DMS114 treated with DMSO at 0.1 percent for 48 hours (cell line): ENCODE data around the gene GPER1.

ENCODE experiments used
- DNase-seq: peaks from one replicate; lab custom pipeline; 2025; ENCODE audit not compliant: unreplicated experiment; lab: John Stamatoyannopoulos, UW

The GPER1 gene

DNA sequence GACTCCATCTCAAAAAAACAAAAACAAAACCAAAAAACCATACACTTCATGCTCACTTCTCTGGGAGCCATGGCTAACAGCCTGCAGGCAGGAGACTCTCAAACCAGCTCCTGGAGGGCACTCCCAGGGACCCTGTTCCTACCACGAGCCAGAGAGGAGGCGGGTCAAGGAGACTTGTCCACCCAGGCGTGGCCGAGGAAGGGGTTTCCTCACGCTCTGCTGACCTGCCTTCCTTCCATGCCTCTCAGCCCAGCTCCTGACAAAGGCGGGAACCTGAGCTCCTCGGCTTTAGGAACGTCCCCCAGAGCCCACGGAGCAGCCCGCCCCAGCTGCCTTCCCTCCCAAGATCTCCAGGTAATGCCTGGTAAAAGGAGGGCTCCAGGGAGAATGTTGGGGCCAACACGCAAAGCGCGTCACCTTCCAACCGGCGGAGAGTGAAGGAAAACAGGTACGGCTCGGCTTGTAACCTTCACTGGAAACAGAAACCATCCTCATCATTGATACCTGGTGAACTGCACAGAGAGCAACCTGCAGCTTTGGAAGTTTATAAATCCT lies 34.0 kb upstream of the GPER1 start:
- DNase-seq, result no peak

- DNase-seq, result no peak
Observed at GRCh38 chr7:1054438-1054837, 33.5 kb upstream of the GPER1 start.

GRCh38 chr7:1054861-1055450 lies 33.0 kb upstream of the GPER1 start:
- no peak for DNase-seq

DNA sequence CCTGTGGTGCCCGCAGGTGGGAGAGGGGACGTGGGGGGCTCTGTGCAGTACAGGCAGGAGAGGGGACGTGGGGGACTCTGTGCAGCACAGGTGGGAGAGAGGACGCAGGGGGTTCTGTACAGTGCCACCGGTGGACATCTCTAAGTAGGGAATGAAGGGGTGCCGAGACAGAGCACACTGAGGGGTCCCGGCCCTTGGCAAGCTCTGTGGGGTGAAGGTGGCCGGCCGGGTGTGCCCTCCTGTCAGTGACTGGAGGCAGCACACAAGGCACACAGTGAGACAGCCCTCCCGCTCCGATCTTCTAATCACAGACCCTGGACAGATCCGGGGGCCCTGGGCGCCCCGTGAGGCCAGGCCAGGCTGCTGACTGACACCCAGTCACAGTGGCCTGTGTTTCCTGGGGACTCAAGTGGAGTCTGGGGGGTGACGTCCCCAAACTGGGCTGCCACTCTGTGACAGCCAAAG lies 32.4 kb upstream of the GPER1 start:
- DNase-seq, result no peak

DNA sequence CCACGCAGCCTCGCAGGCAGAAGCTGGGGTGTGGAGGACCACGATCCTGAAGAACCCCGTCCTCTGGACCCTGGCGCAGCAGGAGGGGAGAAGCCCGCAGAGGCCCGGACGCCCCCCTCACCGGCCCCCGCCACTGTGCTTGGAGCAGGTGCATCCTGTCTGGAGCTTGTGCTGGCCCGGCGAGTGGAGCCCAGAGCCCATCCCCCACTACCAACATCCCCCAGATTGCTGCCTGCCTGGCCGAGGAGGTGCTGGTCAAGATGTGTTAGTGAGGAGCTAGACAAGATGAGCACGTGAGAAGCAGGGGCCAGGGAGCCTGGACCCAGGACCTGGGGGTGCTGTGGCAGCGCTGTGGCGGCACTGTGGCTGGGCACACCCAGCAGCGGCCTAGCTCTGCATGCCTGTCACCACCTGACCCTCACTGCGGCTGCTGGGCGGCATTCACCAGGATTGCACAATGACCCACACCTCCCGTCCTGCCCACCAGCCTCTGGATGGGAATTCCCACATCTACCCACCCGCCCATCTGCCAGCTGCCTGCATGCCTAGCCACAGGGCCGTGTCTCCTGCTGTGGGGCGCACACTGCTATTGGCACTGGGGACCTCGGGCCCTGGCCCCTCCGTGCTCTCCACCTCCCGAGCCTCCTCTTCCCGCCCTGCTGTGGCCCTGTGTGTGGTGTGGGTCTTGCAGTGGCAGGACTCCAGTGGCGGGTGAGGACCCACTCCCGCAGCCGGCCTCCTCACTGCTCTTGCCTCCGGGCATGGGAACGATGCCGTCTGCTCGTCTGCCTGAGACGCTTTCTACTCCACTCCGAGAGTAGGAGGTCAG lies 31.7 kb upstream of the GPER1 start:
- no peak for DNase-seq

DNA sequence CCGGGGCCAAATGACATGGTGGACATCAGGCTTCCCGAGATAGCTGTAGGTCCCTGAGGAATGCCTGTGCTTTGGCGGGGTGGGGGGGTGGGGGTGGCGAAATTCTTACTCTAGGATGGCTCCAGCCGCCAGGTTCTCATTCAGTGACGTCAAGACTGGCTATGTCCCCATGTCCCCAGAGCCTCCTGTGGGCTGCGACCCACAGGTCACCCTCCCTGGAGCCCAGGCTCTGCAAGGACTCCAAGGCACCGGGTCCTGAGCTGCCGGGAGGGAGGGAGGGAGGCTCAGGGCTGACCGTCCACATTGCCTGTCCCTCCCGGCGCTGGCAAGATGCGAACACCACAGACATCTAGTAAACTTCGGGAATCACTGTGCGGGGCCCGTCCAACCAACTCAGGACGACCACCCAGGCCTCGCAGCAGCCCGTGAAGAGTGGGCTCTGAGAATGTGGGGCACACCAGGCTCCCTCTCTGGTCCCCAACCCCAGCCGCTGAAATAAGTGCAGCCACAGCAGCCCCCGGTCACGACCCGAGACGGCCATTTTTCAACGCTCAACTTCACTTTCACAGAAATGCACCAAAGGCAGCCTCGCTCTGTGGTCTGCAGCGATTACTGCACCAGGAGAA lies 31.0 kb upstream of the GPER1 start:
- DNase-seq, result no peak

GRCh38 chr7:1057416-1058291 lies 30.3 kb upstream of the GPER1 start:
- DNase-seq, result no peak

DNA sequence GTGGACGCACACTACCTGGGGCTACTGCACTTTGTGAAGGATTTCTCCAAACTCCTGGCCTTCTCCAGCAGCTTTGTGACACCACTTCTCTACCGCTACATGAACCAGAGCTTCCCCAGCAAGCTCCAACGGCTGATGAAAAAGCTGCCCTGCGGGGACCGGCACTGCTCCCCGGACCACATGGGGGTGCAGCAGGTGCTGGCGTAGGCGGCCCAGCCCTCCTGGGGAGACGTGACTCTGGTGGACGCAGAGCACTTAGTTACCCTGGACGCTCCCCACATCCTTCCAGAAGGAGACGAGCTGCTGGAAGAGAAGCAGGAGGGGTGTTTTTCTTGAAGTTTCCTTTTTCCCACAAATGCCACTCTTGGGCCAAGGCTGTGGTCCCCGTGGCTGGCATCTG lies 29.6 kb upstream of the GPER1 start:
- DNase-seq, result no peak

DNA sequence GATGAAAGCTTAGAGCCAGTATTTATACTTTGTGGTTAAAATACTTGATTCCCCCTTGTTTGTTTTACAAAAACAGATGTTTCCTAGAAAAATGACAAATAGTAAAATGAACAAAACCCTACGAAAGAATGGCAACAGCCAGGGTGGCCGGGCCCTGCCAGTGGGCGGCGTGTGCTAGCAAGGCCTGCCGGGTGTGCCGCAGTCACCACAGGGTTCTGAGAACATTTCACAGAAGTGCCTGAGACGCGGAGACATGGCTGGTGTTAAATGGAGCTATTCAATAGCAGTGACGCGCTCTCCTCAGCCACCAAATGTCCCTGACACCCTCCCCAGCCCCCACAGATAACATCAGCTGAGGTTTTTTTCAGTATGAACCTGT lies 29.1 kb upstream of the GPER1 start:
- no peak for DNase-seq

DNA sequence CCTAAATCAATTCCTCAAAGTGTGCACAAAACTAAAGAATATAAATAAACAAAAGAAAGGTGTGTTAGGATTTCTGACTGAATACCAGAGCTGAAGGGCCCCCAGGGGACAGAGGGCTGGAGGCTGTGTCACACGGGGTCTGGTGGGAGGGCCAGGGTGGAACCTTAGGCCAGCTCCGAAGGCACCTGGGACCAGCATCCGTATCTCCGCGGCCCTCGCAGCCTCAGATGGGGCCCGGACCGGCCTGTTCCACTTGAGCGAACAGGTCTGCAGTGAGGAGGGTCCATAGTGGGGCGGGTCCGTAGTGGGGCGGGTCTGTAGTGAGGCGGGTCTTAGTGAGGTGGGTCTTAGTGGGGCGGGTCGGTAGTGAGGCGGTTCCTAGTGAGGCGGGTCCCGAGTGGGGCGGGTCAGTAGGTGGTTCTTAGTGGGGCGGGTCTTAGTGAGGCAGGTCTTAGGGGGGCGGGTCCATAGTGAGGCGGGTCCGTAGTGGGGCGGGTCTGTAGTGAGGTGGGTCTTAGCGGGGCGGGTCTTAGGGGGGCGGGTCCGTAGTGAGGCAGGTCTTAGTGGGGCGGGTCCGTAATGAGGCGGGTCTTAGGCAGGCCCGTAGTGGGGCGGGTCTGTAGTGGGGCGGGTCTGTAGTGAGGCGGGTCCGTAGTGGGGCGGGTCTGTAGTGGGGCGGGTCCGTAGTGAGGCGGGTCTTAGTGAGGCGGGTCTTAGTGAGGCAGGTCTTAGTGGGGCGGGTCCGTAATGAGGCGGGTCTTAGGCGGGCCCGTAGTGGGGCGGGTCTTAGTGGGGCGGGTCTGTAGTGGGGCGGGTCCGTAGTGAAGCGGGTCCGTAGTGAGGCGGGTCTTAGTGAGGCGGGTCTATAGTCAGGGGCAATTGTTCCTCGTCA lies 28.5 kb upstream of the GPER1 start:
- no peak for DNase-seq

DNA sequence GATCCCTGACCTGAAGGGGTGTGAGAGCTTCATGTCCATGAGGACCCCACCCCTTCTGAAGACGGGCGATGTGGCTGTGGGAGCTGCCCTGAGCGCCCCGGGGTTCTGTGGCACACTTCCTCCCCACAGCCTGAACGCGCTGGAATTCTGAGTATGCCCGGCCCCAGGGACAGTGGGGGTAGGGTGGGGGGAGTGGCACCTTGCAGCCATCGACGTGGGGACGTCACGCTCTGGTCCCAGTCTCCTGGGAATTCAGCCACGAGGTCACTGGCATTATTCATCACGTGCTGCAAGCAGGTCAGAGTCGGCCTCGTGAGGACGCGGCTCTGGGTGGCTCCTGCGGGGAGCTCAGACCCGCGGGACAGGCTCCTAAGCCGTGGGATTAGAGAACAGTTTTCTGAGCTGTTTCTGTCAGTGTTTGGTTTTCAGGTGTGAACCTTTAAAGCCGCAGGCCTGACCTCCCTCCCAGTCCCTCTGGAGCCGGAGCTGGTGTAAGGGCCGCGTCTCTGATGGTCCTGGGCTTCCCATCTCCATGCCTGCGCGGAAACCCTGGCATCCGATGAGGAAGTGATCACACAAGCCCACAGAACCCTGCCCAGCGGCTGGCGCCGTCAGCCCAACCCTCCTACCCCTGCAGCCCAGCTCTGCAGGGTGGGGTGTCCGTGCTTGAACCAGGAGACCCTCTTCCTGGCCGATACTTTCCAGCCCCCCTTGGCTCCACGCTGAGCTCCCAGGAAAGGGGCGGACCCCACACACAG lies 27.4 kb upstream of the GPER1 start:
- no peak for DNase-seq

- DNase-seq, result no peak
Observed at GRCh38 chr7:1061180-1061579, 26.7 kb upstream of the GPER1 start.

DNA sequence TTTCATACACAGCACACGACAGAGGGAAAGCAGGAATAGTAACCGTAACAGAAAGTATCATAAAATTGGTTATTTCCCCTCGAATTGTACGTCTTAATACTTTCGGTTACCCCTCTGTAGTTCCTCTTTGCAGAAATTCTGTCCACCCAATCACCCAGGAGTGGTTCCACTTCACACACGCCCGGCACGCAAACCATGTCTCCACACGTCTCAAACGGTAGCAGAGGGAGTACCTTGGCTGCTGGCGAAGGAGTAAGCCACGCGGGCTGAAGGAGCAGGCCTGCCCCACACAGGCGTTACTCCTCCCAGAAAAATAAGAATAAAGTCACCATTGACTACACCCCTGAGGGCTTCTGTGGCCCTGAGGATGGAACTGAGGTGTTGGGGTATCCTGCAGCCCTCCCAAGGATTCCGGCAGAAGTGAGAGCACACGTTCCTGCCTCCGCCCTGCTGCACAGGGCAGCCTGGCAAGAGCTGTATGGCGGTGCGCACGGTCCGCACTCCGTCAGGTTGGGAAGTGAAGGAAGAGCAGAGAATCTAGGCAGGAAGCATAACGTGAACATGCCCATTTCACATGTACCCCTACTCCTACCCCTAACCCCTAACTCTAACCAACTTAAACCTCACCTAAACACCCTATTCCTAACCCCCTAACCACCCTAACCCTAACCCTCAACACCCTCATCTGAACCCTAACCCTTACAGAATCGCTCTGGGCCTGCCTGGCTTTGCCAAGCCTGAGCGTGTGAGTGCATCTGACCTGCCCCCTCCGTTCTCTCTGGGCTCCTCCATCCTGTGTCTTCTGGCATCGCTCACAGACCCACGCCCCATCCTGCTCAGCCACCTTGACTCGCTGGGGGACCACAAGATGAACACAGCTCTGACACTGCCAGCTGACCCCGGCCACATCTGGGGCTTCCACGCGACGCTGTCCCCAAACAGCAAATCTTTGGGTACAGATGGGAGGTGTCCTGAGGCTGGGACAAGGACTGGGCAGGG lies 25.3 kb upstream of the GPER1 start:
- DNase-seq, result no peak

DNA sequence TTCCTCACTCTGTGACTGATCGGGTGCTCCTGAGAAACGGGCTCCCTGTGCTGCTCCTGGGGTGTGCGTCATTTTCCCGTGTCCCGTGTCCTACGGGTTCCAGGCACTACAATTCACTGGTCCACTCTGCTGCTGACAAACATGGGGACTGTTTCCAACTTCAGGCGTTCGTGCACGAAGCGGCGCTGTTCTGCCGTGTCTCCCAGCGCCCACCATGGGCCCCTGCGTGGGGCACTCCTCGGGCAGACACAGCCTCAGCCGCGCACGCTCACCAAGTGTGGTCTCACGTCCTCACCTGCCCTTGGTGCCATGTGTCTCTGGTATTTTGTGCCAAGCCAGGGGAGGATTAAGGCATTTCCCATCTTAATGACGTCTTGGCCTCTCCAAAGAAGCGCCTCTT lies 24.6 kb upstream of the GPER1 start:
- DNase-seq, result no peak

DNA sequence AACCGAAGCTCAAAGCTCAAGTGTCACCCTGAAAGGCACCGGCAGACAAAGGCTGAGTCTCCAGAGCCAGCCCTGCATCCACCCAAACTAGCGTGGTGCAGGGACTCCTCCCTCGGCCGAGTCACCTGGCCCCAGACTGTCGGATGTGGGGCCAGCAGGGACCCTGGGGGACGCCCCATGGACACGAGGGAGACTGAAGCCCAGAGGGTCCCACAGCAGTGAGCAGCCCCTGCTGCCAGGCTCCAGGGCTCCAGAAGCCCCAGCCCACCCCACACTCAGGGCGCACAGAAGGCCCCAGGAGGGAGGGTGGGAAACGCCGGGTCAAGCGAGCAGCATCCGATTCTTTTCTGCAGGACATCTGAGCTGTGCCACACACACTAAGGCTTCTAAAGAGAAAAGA lies 23.3 kb upstream of the GPER1 start:
- no peak for DNase-seq

DNA sequence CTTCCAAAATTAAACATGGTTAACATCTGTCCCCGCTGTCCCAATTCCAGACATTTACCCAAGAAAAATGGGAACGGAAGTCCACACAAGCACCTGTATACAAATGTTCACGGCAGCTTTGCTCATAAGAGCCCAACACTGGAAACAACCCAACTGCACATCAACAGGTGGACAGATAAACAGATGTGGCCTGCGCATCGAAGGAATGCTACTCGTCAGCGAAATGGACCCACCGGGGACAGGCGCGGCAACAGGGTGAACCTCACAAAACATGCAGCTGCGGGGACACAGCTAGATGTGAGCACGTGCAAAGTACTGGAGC lies 22.7 kb upstream of the GPER1 start:
- no peak for DNase-seq

- no peak for DNase-seq
Observed at GRCh38 chr7:1065585-1066241, 22.2 kb upstream of the GPER1 start.

DNA sequence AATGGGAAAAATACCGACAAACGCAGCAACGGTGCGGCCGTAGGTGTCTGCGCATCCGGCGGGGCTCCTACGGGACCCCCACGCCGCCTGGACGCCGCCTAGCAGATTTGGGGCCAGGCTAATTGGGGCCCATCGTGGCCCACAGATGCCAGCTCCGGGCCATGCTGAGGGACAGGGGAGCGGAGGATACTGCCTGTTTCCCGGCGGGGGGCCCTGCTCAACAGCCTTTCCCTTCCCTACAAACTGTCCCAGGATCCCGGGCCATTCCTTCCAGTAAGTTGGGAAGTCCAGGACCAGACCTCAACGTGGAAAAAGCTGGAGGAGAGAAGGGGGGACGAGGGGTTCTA lies 21.7 kb upstream of the GPER1 start:
- DNase-seq, result no peak
